Hematopoietic multipotent progenitor cell treated with erythropoietin and hydrocortisone succinate and interleukin-3 and kit ligand, for 4 days (in vitro differentiated cells): ENCODE data around the gene NOP10.

Source experiments
- DNase-seq: peaks from one replicate; pipeline ENCODE4 v3.0.0-alpha.2; 2015

The NOP10 gene

DNA sequence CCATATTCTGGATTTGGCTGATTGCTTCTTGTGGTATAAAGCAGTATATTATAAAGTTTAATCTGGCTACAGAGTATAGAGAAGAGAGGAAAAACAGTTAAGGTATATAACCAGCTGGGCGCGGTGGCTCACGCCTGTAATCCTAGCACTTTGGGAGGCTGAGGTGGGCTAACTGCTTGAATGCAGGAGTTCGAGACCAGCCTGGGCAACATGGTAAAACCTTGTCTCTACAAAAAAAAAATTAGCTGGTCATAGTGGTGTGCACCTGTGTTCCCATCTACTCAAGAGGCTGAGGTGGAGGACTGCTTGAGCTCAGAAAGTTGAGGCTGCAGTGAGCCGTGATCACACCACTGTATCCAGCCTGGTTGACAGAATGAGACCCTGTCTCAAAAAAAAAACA lies 12.7 kb downstream of the NOP10 start:
- DNase-seq: no peak

DNA sequence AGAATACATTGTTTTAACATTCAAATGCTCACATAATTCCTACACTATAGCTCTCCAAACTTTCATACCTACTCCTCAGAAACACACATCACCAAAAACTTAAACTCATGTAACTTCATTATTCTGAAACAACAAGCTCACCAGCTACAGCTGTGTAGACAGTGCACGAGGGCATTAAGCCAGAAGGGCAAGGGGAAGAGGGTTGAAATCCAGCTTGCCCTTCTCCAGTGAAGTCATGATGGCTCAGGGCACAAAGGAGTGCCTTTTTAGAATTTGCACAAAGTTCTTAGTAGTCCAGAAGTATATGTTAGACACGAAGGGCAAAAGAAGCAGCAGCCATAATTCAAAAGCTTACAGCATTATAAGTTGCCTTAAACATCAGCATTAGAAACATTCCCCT lies 13.9 kb downstream of the NOP10 start:
- no peak for DNase-seq

DNA sequence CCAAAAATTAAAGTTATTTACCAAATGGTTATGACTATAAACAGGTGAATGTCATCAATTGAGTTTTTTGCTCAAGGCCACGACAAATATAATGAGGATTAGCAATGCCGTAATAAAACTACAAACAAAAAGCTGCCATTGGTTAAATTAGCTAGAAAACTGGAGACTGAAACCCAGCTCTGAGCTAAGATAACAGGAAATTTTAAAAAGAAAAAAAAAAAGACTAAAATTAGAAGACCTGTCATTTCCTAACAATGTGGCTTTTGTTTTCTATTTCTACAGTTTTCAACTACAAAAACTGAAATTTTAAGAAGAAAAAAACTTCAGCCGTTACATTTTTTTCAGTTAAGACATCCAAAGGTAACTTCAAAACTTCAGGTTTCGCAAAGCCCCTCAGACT lies 15.0 kb downstream of the NOP10 start:
- no peak for DNase-seq

DNA sequence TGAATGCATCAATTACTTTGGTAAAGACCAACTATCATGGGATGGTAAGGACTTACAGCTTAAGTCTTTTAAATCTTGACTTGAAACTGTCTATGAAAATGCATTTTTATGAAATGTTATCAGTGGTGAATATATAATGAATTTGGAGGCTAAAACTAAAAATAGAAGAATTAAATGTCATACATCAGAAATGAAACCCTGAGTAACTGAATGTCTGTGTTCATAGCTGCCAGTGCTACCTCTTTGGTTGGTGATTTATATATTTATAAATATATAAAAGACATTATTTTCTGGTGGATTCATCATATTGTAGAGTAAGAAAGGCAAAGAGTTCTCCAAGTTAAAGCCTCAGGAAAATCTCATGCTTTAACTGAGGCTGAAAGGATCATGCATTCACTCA lies 17.6 kb downstream of the NOP10 start:
- no peak for DNase-seq

DNA sequence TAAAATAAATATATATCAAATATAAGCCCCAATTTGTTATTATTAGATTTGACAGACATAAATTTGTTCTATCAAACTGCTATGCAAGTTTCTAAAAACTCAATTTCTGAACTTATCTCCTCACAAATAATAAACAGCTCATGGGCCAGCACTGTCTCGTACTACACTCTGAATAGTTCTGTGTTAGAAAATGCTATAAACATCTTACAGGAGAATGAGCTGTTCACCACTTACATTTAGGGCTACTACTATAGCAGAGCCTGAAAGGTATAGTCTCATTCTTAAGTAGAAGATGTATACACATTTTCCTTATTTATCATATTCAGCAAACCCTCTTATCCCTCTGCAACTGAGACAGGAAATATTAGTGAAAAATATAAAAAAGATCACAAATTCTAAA lies 18.0 kb downstream of the NOP10 start:
- DNase-seq: no peak

DNA sequence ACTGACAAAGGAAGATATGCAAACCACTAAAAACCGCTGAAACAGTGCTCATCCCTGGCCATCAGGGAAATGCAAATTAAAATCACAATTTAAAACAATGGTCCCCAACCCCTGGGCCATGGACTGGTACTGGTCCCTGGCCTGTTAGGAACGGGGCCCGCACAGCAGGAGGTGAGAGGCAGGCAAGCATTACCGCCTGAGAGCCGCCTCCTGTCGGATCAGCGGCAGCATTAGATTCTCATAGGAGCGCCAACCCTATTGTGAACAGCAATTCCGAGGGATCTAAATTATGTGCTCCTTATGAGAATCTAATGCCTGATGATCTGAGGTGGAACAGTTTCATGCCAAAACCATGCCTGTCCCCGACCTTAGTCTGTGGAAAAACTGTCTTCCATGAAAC lies 19.7 kb downstream of the NOP10 start:
- no peak for DNase-seq

DNA sequence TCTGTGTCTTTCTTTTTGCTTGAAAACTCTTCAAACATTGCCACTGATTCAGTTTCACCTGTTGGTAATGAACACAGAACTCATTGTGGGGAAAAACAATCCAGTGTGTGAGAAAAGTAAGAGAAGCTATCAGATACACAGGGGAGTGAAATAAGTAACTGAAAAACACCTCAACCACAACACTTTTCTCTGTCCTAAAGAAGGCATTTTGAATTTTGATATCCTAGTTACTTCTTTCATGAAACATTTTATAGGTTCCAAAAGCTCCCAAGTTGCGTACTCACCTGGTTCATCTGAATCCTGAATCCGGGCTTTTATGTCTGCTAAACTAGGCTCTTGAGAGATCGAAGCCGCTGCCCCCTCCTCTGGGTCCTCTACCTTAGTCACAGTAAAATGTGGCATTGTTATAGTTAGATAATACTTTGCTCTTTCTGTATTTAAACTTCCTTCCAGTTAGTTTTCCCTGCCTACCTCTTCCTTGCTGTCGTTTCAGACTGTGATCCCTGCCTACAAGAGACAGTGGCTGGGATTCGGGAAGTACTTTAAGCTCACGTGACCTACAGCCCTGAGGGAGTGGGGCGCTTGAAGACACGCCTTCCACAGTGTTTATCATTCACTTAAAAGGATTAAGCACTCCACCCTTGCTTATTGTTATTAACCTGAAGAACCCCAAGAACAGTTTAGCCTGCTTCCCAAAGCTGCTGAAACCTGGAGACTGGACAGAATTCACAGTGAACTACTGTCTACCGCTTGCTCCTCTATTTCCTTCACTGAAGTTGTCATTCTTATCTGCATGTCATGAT lies 24.5 kb downstream of the NOP10 start:
- peak; percentile 88 for DNase-seq

DNA sequence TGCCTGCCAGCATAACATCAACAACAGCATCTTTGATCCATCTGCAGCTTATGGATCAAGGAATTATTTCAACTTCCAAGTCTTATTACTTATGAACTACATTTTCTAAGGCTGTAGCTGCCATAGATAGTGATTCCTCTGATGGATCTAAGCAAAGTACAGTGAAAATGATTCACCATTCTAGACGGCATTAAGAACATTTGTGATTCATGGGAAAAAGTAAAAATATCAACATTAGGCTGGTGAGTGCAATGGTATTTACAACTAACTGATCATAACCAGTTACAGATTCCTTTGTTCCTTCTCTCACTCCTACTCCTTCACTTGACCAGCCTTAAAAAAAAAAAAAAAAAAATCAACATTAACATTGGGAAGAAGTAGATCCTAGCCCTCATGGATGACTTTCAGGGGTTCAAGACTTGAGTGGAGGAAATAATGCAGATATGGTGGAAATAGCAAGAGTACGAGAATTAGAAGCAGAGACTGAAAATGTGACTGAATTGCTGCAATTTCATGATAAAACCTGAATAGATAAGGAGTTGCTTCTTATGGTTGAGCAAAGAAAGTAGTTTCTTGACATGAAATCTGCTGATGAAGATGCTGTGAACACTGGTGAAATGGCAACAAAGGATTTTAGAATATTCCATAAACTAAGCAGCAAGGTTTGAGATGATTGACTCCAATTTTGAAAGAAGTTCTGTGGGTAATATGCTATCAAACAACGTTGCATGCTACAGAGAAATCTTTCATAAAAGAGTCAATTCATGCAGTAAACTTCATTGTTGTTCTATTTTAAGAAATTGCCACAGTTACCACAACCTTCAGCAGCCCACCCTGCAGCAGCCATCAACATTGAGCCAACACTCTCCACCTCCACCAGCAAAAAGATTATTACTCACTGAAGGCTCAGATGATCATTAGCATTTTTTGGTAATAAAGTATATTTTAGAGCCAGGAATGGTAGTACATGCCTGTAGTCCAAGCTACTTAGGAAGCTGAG lies 28.1 kb downstream of the NOP10 start:
- DNase-seq: peak; percentile 54

DNA sequence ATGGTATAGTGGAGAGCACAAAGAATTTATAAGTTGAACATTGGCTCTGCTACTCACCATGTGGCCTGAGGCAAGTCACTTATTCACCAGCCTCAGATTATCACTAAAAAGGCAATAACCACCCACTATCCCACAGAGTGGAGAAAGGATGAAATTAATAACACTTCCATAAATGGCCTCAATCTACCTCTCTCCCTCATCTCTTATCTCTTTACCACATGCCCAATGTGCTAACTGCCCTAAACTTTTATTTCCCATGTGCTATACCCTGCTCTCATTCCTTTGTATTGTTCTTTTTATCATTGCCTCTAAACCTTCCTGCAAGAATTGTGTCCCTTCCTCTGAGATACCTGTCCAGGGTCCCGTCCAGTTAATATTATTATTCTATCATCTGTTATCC lies 31.4 kb downstream of the NOP10 start:
- DNase-seq: peak; percentile 83

DNA sequence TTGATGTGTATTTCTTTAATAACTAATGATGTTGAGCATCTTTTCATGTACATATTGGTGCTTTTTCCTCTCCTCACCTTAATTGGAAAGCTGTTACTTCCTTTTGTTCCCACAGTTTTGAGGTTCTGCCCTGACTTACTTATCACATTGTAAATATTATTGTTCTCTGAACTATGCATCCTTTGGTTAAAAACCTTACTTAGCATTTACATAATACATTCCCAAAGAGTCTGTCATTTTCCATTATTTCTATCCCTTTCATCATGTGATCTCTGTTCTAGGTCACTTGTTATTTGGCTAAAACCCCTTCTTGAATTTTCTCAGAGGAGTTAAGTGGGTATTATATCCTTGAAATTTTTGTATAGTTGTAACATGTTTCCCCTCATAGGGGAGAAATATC lies 38.3 kb downstream of the NOP10 start:
- no peak for DNase-seq

DNA sequence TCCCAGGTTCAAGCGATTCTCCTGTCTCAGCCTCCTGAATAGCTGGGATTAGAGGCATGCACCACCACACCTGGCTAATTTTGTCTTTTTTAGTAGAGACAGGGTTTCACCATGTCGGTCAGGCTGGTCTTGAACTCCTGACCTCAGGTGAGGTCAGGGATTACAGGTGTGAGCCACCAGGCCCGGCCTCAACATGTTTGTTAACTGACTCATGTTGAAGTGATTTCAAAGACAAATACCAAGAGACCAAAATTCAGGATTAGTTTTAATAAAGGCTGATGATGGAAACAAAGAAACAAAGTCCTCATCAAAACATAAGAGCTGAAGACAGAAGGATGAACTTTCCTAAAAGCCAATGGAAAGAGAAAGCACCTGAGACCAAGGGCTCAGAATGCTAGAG lies 41.9 kb downstream of the NOP10 start:
- DNase-seq: no peak

DNA sequence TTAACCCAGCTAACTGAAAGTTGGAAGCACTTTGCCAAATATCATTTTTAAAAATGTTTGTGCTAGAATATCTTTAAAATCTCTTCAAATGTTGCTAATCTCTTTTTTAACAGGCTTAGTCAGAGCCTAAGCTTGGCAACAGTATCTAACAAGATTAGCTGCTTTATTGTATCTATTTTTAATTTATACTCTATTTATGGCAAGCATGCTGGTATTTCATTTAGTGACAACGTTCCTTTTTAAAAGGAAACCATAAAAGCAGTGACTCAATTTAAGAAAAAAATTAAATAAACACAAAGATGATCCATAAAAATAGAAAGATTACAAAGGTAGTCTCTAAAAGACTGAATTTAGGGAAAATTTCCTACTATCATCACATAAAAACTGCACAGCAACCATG lies 45.9 kb downstream of the NOP10 start:
- no peak for DNase-seq

DNA sequence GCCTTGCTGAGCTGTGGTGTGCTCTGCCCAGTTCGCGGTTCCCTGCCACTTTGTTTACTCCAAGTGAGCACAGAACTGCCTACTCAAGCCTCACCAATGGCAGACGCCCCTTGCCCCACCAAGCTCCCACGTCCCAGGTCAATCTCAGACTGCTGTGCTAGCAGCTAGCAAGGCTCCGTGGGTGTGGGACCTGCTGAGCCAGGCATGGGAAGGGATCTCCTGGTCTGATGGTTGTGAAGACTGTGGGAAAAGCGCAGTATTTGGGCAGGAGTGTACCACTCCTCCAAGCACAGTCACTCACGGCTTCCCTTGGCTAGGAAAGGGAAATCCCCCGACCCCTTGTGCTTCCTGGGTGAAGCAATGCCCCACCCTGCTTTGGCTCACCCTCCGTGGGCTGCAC lies 50.3 kb downstream of the NOP10 start:
- no peak for DNase-seq
